Inferior parietal cortex (tissue), 1 donor: ENCODE results near the gene RPS29.

ENCODE experiments used
- DNase-seq: peaks from one replicate; pipeline ENCODE4 v3.0.0-alpha.2; 2016; ENCODE audit errors: extremely low spot score

Gene RPS29

DNA sequence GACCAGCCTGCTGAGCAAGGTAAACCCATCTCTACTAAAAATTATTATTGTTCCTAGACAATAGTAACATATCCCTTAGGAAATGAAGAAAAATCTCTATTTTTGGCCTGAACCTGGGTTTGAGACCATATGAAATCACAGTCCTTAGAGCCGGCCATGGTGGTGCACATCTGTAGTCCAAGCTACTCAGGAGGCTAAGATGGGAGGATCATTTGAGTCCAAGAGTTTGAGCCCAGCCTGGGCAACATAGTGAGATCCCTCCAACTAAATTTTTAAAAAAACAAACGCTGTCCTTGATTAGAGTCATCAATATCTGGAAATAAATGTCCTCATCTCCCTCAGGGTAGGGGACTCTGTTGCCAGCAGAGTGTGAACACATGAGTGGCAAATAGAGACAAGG lies 34.6 kb downstream of the RPS29 start:
- DNase-seq, result no peak

DNA sequence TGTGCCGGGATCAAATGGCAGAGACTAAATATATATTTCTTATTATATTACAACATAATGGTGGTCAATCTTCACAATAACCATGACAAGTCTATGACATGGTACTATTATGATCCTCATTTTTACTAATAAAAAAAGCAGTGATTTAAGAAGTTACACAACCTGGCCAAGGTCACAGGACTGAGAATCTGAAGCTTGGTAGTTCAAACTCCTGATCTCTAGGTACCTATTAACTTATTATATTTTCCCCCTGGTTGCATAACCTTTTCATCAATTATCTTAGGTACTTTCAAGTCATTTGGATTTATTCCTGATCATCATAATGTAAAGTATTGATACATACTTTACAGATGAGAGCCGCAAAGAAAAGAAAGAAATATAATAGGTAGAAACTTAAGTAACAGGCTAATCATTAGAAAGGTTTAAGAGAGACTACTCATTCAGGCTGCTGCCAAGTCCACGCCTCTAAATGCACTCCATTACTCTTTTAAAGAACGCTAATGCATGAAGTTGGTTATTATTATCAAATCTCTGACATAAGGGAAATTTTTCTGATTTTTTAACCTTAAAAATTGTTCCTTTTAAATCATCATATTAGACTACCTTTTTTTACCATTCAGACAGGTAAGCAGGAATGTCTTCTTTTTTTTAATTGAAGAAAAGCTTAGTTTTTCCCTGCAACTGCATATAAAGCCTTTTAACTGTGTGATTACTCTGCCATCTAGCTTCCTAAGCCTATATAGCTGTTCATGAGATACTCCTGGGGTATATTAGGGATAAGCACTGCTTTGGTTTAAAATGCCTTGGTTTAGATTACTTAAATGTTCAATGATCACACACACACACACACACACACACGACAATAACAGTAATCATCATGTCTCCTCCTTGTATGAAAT lies 35.6 kb downstream of the RPS29 start:
- DNase-seq, result no peak

DNA sequence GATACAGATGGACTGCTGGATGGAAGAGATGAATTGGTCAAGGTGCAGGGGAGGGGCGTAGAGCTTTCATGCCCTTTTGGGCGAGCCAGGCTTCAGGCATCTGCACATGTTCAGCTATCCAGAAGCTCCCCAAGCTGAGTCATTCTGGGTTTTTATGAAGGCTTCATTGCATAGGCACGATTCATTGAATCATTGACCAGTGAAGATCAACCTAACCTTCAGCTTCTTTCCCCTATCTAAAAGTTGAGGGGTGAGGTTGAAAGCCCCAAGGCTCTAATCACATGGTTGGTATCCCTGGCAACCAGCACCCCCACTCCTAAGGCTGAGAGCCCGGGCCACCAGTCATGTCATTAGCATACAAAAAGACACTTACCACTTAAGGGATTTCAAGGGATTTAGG lies 36.3 kb downstream of the RPS29 start:
- DNase-seq, result no peak

DNA sequence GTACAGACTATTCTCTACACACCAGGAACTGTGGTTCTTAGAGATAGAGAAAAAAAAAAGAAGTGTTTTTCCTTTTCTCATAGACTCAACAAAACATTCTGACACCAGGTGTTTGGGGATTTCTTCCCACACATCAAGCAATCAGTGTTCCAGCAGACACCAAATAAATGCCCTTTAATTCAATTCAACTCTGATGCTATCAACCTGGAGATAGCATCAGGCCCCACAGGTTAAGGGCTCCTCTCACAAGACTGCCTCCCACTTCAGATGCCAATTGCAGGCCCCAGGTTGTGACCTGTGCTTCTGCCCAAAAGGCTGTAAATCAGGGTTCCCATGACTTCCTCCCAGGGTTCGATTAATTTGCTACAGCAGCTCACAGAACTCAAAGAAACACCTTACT lies 36.7 kb downstream of the RPS29 start:
- no peak for DNase-seq

DNA sequence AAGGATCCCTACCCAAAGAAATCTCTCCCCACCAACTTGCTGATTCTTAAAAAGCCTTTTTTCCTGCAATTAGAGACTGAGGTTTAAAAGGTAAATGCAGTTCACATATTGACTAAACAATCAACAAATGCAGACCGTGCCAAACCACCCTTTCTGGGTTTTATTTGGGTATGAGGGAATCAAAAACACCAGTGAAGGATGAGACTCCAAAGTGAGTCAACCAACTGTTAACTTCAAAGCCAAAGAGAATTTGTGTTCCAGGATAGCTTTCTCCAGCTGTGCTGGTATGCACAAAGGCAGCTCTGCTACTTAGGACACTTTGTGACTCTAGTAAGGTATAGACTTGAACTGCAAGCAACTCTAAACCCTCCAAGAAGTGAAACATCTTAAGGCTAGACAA lies 39.4 kb downstream of the RPS29 start:
- DNase-seq, result no peak

DNA sequence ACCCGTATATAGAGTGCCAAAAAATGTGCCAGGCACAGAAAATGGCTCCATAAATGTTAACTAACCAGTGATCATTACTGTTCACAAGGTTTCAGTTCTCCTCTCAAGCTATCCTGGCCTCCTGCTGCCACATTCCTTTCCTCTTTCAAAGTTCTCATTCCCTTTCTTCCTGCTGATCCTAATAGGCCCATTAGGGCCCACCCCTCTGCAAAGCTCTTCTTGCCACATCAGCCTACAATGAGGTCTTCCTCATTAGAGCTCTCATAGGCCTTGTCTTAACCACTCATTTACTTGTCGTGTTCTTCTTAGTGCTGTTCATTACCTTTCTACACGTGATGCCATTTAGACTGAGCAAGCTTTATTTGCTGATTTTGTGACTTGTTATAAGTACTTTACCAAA lies 40.5 kb downstream of the RPS29 start:
- DNase-seq, result no peak

DNA sequence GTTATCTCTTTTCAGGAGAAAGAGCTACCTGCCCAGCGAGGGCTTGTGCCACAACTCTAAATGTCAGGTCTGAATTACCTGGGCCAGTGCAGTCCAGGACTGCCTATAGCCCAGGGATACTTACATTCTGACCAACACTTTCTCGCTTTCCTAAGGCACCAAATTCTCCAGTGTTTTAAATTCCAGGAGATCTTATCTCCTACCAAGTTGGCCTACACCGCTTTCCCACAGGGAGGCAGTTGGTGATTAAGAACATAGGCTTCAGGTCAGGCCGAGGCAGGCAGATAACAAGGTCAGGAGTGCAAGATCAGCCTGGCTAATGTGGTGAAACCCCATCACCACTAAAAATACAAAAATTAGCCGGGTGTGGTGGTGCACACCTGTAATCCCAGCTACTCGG lies 41.1 kb downstream of the RPS29 start:
- no peak for DNase-seq

DNA sequence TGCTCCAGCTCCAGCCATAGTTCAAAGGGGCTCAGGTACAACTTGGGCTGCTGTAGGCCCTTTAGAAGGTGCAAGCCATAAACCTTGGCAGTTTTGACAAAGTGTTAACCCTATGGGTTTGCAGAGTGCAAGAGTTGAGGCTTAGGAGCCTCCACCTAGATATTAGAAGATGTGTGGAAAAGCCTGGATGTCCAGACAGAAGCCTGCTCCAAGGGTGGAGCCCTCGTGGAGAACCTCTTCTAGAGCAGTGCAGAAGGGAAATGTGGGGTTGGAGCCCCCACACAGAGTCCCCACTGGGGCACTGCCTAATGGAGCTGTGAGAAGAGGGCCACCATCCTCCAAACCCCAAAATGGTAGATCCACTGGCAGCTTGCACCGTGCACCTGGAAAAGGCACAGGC lies 45.1 kb downstream of the RPS29 start:
- DNase-seq, result no peak

DNA sequence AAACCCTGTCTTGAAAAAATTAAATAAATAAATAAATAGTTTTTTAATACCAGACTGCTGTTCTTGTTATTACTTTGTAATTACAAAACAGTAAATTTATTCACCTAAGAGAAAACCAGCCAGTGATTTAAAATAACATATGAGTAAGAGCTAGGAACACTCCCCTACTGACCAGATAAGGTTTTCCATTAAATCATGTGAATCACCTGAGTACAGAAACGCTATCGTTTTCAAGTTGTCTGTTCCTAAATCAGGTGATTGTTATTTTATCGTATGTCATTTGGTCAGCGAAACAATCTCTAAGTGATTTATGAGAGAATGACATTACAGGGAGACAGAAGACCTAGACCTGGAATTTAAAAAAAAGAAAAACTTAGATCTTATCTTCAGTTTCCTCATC lies 47.3 kb downstream of the RPS29 start:
- no peak for DNase-seq
